ENCODE data around the gene SPON2.

The SPON2 gene

GRCh38 chr4:1169171-1169671 is 3.2 kb downstream of the SPON2 start:
- Mint-ChIP-seq H3K4me1 (peaks cover 18% of the 10 kb centered on the region), H3K27me3 (ENCODE audit: low read depth, poor library complexity) (peaks cover 93% of the 10 kb centered on the region), H3K27ac (no peak overlapping the region), H3K4me3 (peak overlapping the region; percentile 18), H3K36me3 (ENCODE audit: low read depth) (no peaks in the 10 kb centered on the region), H3K9me3 (no peaks in the 10 kb centered on the region)
- DNase-seq = no peak
- no peak for TF ChIP-seq CTCF (IDR thresholded peaks at IDR 0.05)

DNA sequence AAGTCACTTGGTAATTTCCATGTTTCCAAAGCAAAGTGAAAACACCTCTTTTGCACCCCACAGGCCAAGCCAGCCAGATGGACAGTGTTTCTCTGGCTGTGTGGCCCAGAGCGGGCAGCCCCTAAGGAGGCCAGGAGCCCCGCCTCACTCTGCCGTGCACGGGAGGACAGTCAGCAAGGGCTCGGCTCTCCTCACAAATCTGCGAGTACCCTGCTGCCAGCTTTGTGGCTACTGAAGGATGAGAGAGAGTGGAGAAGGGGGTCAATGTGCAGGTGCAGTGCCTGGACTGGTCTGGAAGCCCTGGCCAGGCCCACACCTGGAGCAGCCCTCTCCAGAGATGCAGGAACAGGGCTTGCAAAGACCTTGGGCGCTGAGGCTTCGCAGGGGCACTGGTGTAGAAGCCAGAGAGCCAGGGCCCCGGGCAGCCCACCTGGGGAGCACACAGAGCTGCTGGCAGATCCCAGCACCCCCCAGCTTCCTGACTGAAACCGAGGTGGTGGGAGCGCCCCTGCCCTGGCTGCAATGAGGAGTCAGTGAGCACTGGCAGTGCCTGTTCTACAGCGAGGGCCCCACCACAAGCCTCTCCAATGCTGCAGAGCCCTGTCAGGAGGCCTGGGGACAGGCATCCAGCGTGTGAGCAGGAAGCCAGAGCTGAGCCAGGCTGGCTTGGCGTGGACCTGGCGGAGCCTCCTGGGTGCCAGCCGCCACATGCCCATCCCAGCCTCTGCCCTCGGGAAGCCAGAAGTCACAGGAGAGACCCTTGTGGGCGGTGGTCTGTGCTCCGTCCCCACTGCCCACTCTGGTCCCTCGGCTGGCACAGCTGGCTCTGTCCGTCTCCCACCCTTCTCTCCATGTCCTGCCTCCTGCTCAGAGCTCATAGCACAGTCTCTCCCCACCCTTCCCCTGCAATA is 3.9 kb downstream of the SPON2 start:
- DNase-seq = no peak
- Mint-ChIP-seq H3K27me3 (ENCODE audit: low read depth, poor library complexity) (peaks cover 93% of the 10 kb centered on the region), H3K9me3 (peaks cover 3% of the 10 kb centered on the region), H3K4me1 (peaks cover 12% of the 10 kb centered on the region), H3K27ac (no peak overlapping the region), H3K4me3 (no peak overlapping the region), H3K36me3 (ENCODE audit: low read depth) (no peaks in the 10 kb centered on the region)
- TF ChIP-seq CTCF (IDR thresholded peaks at IDR 0.05) = no peak

GRCh38 chr4:1167244-1167949 is 5.0 kb downstream of the SPON2 start:
- peaks cover 7% of the 10 kb centered on the region for H3K9me3 Mint-ChIP-seq
- DNase-seq = peak; percentile 86
- TF ChIP-seq CTCF (IDR thresholded peaks at IDR 0.05) = peak; percentile 87
- H3K27me3 Mint-ChIP-seq (ENCODE audit: low read depth, poor library complexity) = peaks cover 93% of the 10 kb centered on the region
- no peak overlapping the region for H3K27ac Mint-ChIP-seq
- H3K4me1 Mint-ChIP-seq = peaks cover 6% of the 10 kb centered on the region
- H3K4me3 Mint-ChIP-seq = peak overlapping the region; percentile 71
- H3K36me3 Mint-ChIP-seq (ENCODE audit: low read depth) = no peaks in the 10 kb centered on the region

DNA sequence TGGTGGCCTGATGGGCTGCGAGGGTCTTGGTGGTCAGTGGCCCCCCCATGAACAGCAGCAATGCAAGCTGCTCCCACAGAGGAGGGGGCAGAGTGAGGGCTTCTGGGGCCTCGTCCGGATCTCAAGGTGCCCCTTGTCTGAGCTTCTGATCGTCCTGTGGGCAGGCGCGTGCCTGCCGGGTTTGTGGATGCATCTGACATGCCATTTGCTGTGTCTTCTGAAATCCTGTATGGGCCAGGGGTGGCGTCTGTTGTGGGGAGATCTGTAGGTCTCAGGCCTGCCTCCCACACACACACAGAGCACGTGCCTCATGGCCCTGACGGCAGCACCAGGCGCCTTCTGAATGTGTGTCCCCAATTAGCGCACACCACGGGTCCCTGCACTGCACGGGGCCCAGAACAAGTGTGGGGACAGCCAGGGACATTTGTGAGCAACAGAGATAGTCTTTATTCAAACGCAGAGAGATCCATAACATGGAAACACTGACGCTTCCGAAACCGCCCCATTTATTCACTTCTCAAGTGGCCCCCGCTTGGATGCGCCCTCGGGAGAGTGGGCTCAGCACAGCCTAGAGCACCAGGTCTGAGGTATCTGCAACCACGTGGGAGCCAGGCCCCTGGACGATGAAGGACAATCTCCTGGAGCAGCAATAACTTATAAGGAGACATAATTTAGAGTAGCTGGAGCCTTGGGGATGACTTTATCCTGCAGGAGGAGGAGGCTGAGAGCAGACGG is 5.7 kb downstream of the SPON2 start:
- Mint-ChIP-seq H3K27me3 (ENCODE audit: low read depth, poor library complexity) (peaks cover 90% of the 10 kb centered on the region), H3K4me1 (peaks cover 6% of the 10 kb centered on the region), H3K4me3 (peak overlapping the region; percentile 63), H3K27ac (no peak overlapping the region), H3K36me3 (ENCODE audit: low read depth) (no peaks in the 10 kb centered on the region), H3K9me3 (peaks cover 7% of the 10 kb centered on the region)
- DNase-seq = no peak
- TF ChIP-seq CTCF (IDR thresholded peaks at IDR 0.05) = no peak

DNA sequence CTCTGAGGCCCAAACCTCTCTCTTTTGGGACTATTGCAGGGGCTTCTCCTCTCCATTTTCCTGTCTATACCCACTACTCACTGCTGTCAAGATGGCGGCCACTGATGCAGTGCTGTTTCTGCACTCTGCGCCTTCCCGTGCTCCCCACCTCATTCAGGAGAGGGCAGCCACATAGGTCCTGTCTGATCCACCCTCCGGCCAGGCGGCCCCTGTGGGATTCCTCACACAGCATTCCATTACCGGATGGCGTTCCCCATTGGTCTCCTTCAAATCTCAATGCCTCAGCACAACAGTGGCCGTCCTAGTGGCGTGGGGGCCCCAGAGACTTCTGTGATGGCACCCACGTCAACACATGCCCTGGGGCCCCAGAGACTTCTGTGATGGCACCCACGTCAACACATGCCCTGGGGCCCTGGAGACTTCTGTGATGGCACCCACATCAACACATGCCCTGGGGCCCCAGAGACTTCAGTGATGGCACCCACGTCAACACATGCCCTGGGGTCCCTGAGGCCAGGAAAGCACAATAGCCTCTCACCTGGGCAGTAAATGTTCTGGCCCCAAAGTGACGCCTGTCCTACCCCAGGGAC is 7.3 kb downstream of the SPON2 start:
- Mint-ChIP-seq H3K36me3 (ENCODE audit: low read depth) (no peaks in the 10 kb centered on the region), H3K4me3 (no peak overlapping the region), H3K4me1 (peaks cover 6% of the 10 kb centered on the region), H3K9me3 (peaks cover 7% of the 10 kb centered on the region), H3K27ac (no peak overlapping the region), H3K27me3 (ENCODE audit: low read depth, poor library complexity) (peaks cover 92% of the 10 kb centered on the region)
- TF ChIP-seq CTCF (IDR thresholded peaks at IDR 0.05) = no peak
- no peak for DNase-seq
